GM12878 (cell line): ENCODE data around the gene SLC35G6.

Experiments used
- EP300 ChIP-seq, 2 experiments: fragments of 150-350 bp in 1 of 2; IDR thresholded peaks; 2 replicates each; pipeline ENCODE4 v1.6.1; 2011 to 2012; ENCODE audit warnings: low read depth in 2 of 2, low read length in 2 of 2, borderline replicate concordance in 1 of 2, improper control_type of control experiment in 1 of 2, inconsistent platforms in 1 of 2; ENCODE audit not compliant: control insufficient read depth in 1 of 2
- FOS ChIP-seq: IDR thresholded peaks from 3 replicates; pipeline ENCODE4 v1.6.1; 2011; ENCODE audit warnings: borderline replicate concordance; ENCODE audit not compliant: insufficient read length; ENCODE audit errors: extremely low read depth
- HCFC1 ChIP-seq: fragments of 150-350 bp; IDR thresholded peaks from 2 replicates; pipeline ENCODE4 v1.6.1; 2014; ENCODE audit warnings: low read length
- MXI1 ChIP-seq: fragments of 150-350 bp; IDR thresholded peaks from 2 replicates; pipeline ENCODE4 v1.6.1; 2011; ENCODE audit warnings: low read depth, mild to moderate bottlenecking, inconsistent platforms, low read length, improper control_type of control experiment
- MYC ChIP-seq: IDR thresholded peaks from 2 replicates; pipeline ENCODE4 v1.6.1; 2011; ENCODE audit warnings: mild to moderate bottlenecking, low read length, moderate library complexity, inconsistent platforms; ENCODE audit not compliant: insufficient read depth, insufficient replicate concordance, insufficient read length, severe bottlenecking
- PAX5 ChIP-seq: IDR thresholded peaks from 2 replicates; pipeline ENCODE4 v1.6.1; 2011; ENCODE audit warnings: low read depth, low read length, borderline replicate concordance
- RCOR1 ChIP-seq: conservative IDR thresholded peaks from 2 replicates; pipeline ENCODE4 v1.6.1; 2012; ENCODE audit warnings: low read depth, low read length, improper control_type of control experiment
- SPI1 ChIP-seq: IDR thresholded peaks from 2 replicates; pipeline ENCODE4 v1.6.1; 2011; ENCODE audit warnings: low read depth, mild to moderate bottlenecking, low read length, moderate library complexity, borderline replicate concordance; ENCODE audit not compliant: insufficient read depth
- TAF1 ChIP-seq: IDR thresholded peaks from 2 replicates; pipeline ENCODE4 v1.6.1; 2011; ENCODE audit warnings: mild to moderate bottlenecking, low read depth, low read length, borderline replicate concordance
- YY1 ChIP-seq: IDR thresholded peaks from 2 replicates; pipeline ENCODE4 v1.6.1; 2011; ENCODE audit warnings: low read depth, mild to moderate bottlenecking, low read length
- ZNF24 ChIP-seq: fragments of 450-650 bp; IDR thresholded peaks from 2 replicates; pipeline ENCODE4 v1.6.1; 2017; ENCODE audit warnings: antibody characterized with exemption, mild to moderate bottlenecking
- TF ChIP-seq, protein P1 (sequence below): fragments of 450-650 bp; IDR thresholded peaks from 2 replicates; pipeline ENCODE4 v1.6.1; 2016; ENCODE audit warnings: mild to moderate bottlenecking
- TF ChIP-seq, protein P2 (sequence below), 3 experiments: IDR thresholded peaks in 2 of 3; conservative IDR thresholded peaks in 1 of 3; 2 replicates each; pipeline ENCODE4 v1.5.1; 2011; ENCODE audit warnings: low read depth in 3 of 3, low read length in 3 of 3, mild to moderate bottlenecking in 3 of 3, control low read depth in 2 of 3, moderate library complexity in 2 of 3, inconsistent platforms in 1 of 3, mixed read lengths in 1 of 3; ENCODE audit not compliant: control insufficient read depth in 2 of 3, insufficient read depth in 1 of 3; ENCODE audit errors: extremely low read depth in 1 of 3
- TF ChIP-seq, protein P3 (sequence below): IDR thresholded peaks from 2 replicates; pipeline ENCODE4 v1.6.1; 2011; ENCODE audit warnings: low read depth, low read length, improper control_type of control experiment, borderline replicate concordance

DNA sequence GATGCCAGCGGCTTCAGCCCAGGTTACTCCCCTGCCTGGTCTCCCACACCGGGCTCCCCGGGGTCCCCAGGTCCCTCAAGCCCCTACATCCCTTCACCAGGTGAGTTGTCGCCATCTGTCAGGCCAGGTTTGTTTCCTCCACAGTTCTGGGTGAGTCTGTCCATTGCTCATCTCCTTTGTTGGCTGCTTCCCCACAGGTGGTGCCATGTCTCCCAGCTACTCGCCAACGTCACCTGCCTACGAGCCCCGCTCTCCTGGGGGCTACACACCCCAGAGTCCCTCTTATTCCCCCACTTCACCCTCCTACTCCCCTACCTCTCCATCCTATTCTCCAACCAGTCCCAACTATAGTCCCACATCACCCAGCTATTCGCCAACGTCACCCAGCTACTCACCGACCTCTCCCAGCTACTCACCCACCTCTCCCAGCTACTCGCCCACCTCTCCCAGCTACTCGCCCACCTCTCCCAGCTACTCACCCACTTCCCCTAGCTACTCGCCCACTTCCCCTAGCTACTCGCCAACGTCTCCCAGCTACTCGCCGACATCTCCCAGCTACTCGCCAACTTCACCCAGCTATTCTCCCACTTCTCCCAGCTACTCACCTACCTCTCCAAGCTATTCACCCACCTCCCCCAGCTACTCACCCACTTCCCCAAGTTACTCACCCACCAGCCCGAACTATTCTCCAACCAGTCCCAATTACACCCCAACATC lies 31.7 kb downstream of the SLC35G6 start:
- no peak for TF ChIP-seq MYC
- no peak for TF ChIP-seq ZNF24
- TF ChIP-seq MXI1: no peak
- TF ChIP-seq, protein P1, sequence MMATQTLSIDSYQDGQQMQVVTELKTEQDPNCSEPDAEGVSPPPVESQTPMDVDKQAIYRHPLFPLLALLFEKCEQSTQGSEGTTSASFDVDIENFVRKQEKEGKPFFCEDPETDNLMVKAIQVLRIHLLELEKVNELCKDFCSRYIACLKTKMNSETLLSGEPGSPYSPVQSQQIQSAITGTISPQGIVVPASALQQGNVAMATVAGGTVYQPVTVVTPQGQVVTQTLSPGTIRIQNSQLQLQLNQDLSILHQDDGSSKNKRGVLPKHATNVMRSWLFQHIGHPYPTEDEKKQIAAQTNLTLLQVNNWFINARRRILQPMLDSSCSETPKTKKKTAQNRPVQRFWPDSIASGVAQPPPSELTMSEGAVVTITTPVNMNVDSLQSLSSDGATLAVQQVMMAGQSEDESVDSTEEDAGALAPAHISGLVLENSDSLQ: no peak
- TF ChIP-seq, protein P2, sequence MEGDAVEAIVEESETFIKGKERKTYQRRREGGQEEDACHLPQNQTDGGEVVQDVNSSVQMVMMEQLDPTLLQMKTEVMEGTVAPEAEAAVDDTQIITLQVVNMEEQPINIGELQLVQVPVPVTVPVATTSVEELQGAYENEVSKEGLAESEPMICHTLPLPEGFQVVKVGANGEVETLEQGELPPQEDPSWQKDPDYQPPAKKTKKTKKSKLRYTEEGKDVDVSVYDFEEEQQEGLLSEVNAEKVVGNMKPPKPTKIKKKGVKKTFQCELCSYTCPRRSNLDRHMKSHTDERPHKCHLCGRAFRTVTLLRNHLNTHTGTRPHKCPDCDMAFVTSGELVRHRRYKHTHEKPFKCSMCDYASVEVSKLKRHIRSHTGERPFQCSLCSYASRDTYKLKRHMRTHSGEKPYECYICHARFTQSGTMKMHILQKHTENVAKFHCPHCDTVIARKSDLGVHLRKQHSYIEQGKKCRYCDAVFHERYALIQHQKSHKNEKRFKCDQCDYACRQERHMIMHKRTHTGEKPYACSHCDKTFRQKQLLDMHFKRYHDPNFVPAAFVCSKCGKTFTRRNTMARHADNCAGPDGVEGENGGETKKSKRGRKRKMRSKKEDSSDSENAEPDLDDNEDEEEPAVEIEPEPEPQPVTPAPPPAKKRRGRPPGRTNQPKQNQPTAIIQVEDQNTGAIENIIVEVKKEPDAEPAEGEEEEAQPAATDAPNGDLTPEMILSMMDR (IDR thresholded peaks at IDR 0.05 in 2 of 3, conservative IDR thresholded peaks at IDR 0.05 in 1 of 3; ENCODE audit: control insufficient read depth in 2 of 3, extremely low read depth in 1 of 3, insufficient read depth in 1 of 3, low read depth in 3 of 3, low read length in 3 of 3): no peak
- TF ChIP-seq SPI1: no peak
- no peak for TF ChIP-seq PAX5
- TF ChIP-seq FOS: no peak
- TF ChIP-seq, protein P3, sequence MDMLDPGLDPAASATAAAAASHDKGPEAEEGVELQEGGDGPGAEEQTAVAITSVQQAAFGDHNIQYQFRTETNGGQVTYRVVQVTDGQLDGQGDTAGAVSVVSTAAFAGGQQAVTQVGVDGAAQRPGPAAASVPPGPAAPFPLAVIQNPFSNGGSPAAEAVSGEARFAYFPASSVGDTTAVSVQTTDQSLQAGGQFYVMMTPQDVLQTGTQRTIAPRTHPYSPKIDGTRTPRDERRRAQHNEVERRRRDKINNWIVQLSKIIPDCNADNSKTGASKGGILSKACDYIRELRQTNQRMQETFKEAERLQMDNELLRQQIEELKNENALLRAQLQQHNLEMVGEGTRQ: no peak
- no peak for TF ChIP-seq YY1
- TF ChIP-seq RCOR1: no peak
- no peak for TF ChIP-seq EP300 (IDR thresholded peaks at IDR 0.05; ENCODE audit: borderline replicate concordance in 1 of 2, control insufficient read depth in 1 of 2, low read depth in 2 of 2, low read length in 2 of 2)
- TF ChIP-seq TAF1: no peak
- TF ChIP-seq HCFC1: no peak
